SIG-M5 treated with dmso at 0.1 percent for 504 hours (cell line): Measurements from ENCODE around the gene ARHGAP26.
A peak's percentile ranks its signal among the peaks of the same experiment; 100 is the strongest.

Source experiments
- DNase-seq: peaks from one replicate; lab custom pipeline; 2025; ENCODE audit not compliant: unreplicated experiment; lab: John Stamatoyannopoulos, UW

Gene ARHGAP26

DNA sequence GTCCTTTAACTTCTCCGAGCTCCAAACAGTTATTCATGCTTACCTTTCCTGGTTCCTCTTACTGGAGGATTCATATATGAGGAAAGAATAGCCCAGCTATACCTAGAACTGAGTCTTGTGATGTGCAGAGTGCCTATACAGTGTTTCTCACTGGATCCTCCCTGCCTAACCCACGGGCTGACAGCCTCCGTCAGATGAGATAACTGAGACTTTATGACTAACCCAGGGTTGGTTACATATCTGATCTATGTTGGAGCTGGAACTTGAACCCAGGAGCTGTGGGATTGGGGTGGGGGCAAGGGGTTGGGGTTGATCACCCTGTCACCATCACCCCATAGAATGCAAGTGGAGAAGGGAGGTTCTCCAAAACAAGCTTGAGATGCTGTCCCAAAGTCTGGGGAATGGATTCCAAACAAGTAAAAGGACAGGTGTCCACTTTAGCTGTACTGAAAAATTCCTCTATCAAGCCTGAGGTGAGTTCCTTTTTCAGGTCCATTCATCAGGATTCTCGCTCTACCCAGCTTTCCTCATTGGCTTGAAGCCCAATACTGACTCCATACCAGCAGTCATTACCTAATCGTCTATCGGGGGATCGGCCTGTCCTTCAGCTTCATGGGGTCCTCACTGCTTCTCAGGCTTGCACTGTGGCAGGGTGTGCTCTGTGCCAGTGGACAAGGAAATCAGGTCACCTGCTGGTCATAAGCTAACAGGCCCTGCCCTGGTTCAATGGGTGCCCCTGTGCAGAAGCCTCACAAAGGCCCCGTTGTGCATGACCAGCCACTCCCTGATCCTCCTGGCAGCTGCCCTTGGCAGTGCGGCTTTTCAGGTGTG is 100.6 kb downstream of the ARHGAP26 start:
- no peak for DNase-seq

DNA sequence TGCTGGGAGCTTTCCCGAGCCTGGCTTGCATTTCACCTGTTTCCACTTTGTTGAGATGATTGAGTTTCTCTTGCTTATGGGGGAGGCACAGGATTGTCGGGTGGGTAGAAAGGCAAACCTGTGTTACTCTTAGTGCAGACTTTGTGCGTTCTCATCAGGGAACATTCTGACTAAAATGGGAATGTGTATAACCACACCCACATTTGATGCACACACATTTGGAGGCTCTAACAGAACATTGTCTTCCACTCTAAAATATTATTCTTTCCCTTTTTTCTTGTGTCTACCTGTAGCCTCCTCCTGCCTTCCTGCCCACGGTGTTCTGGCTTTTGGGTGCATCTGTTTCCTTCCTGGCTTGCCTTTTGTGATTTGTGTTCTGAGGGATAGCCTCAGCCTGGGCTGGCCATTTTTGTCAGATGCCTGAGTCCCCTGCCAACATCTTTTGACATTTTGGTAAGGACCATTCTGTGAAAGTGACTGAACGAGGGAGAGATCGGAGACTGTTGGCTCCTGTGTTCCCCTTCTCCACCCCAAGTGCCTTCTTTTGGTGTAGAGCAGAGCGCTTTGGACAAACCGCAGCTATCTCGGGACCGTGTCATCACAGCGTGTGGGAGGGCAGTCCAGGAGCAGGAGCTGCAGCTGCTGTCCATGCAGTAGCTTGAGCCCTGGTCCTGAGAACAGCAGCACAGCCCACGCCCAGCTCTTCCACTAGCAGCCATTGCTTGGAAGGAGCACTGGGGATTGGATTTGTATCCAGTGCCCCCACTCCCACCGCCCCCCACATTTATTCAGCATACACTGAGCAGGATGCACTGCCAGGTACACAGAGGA is 101.4 kb downstream of the ARHGAP26 start:
- DNase-seq = no peak

DNA sequence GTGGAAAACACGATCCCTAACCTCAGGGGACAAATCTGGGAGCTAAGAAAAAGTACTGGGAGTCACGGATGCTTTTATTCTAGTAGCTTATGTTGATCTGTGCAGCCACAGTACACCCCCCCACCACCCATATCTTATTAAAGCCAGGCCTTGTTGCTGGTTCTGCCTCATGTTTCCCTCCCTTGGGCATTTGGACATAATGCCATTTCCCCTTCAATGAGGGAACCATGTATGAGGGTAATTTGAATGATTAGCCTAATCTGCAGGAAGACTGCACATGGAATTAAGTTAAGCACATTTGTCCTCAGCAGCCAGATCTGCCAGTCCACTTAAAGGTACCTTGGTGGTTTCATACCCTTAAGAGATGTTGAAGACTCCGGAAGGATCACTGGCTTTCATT is 102.0 kb downstream of the ARHGAP26 start:
- no peak for DNase-seq

DNA sequence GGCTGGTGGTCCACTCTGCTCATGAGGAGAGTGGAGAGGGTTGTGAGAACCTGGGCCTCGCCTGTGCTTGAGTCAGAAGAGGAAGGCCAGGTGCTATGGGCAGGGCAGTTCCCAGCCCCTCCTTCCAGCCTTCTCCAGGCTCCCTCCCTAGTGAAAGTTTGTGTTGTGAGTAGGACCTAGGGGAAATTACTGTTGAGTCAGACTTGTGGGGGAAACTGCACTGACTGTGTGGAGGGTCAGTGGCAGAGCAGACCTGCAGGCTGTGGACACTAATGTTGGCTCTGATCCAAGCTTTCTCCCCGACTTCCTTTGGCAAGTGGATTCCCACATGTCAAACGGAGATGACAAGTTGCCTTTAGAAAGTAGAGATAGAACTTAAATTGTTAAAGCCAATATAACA is 102.6 kb downstream of the ARHGAP26 start:
- DNase-seq = no peak

DNA sequence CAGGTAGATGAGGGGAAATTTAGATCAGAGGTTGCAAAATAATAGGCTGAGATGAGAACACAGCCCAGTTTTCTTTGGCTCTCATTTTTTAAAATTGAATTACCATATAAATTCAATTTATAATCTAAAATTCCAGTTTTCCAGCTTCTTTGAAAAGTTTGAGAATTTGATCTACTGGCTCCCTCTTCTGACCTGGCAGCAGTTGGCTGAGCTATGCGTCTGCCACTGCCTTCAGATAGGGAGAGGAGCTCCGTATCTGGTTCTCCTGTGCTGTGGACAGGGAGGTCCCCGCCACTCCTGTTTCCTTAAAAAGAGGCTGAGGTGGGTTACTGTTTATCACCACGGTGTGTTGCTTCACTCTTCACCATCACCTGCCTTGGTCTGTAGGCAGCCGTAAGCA is 103.7 kb downstream of the ARHGAP26 start:
- DNase-seq = no peak

DNA sequence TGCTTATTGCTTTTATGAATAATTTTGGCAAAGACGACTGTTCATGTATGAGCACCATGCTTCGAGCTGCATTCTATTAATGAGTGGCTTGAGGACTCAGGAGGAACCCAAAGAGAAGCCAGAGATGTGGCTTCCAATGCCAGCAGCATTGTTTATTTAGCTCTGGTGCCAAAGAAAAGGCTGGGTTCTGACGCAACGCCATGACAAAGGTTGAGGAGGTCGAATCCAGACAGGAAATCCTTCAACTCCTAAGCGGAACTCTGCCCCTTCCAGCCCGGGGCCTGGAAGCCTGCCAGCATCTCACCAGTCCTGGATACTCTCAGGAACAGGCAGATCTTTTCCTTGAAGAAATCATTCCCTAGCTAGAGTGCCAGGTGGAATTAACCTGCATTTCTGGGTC is 104.4 kb downstream of the ARHGAP26 start:
- no peak for DNase-seq

GRCh38 chr5:142875936-142876335 is 105.8 kb downstream of the ARHGAP26 start:
- DNase-seq = no peak

- DNase-seq = no peak
Measured at GRCh38 chr5:142876817-142877216, 106.6 kb downstream of the ARHGAP26 start.

DNA sequence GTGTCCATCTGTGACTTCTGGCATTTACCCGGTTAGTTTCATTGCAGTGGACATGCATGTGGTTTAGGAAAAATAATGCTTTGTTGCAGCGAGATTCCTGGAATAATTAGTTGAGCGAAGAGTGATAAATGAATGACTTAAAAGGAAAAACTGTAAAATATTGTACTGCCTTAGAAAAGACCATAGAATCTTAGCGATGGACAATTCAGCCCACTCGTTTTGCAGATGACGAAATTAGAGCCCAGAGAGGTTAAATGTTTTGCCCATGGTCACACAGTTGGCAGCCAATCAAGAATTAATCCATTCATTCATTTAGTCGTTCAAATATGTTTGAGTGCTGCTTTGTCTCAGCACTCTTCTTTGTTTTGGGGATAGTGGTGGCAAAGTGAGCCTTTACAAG is 107.9 kb downstream of the ARHGAP26 start:
- no peak for DNase-seq

DNA sequence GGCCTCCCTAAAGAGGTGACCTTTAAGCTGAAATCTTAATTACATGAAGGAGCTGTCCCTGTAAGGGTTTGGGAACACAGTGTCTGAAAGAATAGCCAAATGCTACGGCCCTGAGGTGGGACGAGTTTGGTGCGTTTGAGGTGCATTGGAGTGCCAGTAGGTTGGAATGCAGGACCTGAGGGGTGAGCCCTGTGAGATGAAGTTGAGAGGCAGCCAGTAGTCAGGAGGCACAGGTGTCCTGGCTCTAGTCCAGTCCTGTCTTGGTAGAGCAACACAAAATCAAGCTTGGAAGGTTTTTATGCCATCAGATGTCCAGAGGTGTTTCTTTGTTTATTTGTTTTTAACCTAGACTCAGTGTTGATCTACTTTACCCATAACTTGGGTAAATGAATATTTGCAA is 108.5 kb downstream of the ARHGAP26 start:
- no peak for DNase-seq

- DNase-seq = peak; percentile 98
Measured at GRCh38 chr5:142881076-142881783, 111.1 kb downstream of the ARHGAP26 start.

DNA sequence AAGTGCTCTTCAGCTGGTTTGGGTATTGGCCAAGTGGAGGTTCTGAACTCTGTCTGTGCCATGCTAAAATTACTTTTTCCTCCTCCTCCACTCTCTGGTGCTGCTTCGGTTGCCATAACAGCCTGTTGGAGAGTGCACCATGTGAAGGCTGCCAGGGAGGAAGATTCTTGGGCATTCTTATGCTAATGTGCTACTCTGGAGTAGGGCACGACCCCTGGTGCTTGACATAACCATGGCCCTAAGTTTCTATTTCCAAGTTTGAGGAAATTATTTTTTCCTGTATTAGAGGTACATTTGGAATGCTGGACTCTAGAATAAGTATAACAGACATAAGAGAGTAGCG is 111.6 kb downstream of the ARHGAP26 start:
- DNase-seq = no peak

- no peak for DNase-seq
Measured at GRCh38 chr5:142883025-142883424, 112.8 kb downstream of the ARHGAP26 start.

- no peak for DNase-seq
Measured at GRCh38 chr5:142883438-142883837, 113.3 kb downstream of the ARHGAP26 start.

DNA sequence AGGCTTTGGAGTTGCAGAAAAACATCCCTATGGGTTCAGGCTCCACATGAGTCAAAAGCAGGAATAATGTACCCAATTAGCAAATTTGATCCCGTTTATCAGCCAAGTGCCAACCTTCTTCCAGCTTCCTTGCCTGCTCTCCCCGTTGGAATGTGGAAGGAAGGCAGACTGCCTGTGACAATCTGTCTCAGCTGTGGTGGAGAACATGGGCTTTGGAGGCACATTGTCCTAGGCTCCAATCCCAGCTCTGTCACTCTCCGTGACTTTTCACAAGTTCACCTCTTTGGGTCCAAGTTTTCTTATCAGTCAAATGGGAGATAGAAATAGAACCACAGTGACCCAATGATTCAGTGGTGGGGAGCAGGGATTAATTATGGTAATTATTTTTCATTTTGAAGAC is 113.9 kb downstream of the ARHGAP26 start:
- DNase-seq = no peak

DNA sequence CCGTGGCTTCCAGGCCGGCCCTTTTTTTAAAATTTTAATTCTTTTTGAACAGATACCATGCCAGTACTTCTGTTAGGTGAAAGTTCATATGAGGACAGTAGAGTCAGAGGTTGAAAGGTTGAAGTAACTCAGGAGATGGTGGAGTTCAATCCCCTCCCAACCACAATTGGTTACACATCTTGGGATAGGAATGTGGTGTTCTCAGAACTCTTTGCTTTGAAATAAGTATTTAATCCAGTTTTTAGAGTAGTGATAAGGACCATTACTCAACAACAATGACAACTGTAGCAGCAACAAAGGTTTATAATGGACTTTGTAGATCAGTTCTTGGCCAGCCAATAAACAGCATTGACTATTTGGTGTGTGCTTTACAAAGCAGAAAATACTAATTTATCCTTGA is 116.0 kb downstream of the ARHGAP26 start:
- no peak for DNase-seq

DNA sequence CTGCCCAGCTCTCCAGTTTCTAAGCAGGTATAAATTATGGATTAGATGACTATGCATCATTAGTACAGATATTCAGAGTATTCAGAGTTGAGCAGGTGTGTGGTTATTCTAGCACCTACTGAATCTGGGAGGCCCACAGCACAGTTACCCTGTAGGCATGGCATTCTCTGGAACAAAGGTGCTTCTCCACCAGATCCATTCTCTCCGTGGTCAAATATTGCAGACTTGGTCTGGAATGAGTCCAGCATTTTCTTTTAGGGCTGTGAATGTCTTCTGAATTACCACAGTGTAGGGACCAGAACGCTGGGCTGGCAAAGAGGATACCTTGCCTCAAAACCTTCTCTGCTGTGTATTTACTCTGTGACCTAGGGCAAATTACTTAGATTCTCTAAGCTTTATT is 116.8 kb downstream of the ARHGAP26 start:
- no peak for DNase-seq

DNA sequence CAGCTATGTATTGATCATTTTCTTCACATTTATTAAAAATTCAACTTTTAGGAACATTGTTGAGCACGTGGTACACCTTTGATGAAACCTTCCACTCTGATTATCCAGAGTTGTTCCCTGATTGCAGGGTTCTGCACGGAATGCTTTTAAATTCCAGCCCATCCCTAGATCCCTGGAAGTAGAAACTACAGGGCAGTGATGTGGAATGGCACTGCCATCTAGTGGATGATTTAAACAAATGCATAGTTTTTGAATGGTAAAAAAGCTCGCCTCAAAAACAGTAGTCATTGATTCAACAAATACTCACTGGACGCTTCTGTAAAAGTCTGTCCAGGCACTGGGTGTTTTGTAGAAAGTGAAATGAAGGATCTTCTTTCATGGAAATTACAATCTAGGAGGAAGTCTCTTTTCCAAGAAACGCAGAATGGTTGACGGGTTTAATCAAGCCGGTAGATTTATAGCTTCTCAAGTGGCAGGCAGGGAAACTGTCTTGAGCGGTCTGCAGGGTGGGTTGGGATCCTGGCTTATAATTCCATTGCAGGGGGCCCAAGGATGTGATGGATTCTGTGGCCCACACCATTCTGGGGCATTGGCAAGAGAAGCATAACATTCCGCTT is 118.4 kb downstream of the ARHGAP26 start:
- peak; percentile 49 for DNase-seq

DNA sequence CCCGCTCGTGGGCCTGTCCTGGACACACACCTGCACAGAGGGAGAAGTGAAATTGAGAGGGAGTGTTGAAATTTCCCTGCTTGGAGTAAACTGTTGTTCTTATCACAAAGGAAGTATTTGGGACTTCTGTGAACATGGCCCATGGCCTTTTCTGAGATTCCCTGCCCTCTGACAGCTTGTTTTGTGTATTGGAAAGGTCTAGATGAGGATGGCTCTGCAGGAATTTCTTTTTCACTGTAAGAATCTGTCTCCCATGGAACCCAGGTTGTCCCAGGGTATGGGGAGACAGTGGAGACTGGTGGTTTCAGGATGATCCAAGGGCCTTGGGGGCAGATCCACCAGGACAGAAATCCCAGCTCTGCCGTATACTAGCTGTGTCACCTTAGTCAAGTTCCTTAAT is 121.8 kb downstream of the ARHGAP26 start:
- no peak for DNase-seq

DNA sequence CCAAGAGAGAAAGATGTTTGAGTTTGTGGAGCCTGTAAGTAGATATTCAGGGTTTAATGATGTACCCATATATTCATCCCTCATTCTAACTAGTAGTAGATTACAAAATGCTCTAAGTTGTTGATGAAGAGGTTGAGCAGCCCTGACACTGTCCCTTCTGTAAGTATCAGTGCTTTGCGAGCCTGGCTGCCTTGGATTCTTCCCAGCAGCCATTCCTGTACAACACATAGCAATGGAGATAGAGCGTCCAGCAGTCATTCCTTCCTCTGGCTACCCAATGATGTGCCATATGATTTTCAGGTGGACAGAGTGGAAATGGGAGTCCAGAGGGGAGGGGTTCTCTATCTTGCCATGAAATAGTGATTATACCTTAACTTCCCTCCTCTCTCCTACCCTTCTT is 124.1 kb downstream of the ARHGAP26 start:
- DNase-seq = no peak

GRCh38 chr5:142894749-142895148 is 124.6 kb downstream of the ARHGAP26 start:
- DNase-seq = no peak
